HG03175 (cell line): ENCODE data around the gene RSL24D1.

Source experiments
- ATAC-seq: cut with Tn5 transposase; IDR thresholded peaks from one replicate; pipeline ENCODE4 v1.9.1; 2021; ENCODE audit warnings: mild to moderate bottlenecking, moderate library complexity; ENCODE audit not compliant: unreplicated experiment

The RSL24D1 gene

GRCh38 chr15:55196458-55197361, at the start of gene RSL24D1:
Gene RSL24D1, minus strand, starts transcription at chr15:55196941. Its CDS starts 51 bp downstream, at chr15:55196890.
- ATAC-seq = peak; percentile 96

GRCh38 chr15:55245059-55245458, 48.3 kb upstream of the RSL24D1 start:
- ATAC-seq = no peak

- no peak for ATAC-seq
Measured at GRCh38 chr15:55241891-55242290, 45.1 kb upstream of the RSL24D1 start.

GRCh38 chr15:55241186-55241585, 44.4 kb upstream of the RSL24D1 start:
- no peak for ATAC-seq

GRCh38 chr15:55240125-55240760, 43.5 kb upstream of the RSL24D1 start:
- no peak for ATAC-seq

GRCh38 chr15:55239440-55240124, 42.8 kb upstream of the RSL24D1 start:
- no peak for ATAC-seq

GRCh38 chr15:55238877-55239276, 42.1 kb upstream of the RSL24D1 start:
- ATAC-seq = no peak

- ATAC-seq = no peak
Measured at GRCh38 chr15:55237219-55238130, 40.7 kb upstream of the RSL24D1 start.

GRCh38 chr15:55235546-55236036, 38.9 kb upstream of the RSL24D1 start:
- no peak for ATAC-seq

GRCh38 chr15:55234800-55235104, 38.0 kb upstream of the RSL24D1 start:
- ATAC-seq = no peak

- ATAC-seq = no peak
Measured at GRCh38 chr15:55234104-55234799, 37.5 kb upstream of the RSL24D1 start.

- ATAC-seq = no peak
Measured at GRCh38 chr15:55231455-55231854, 34.7 kb upstream of the RSL24D1 start.

- ATAC-seq = no peak
Measured at GRCh38 chr15:55230953-55231352, 34.2 kb upstream of the RSL24D1 start.

- no peak for ATAC-seq
Measured at GRCh38 chr15:55230051-55230670, 33.4 kb upstream of the RSL24D1 start.

- no peak for ATAC-seq
Measured at GRCh38 chr15:55226127-55226526, 29.4 kb upstream of the RSL24D1 start.

- ATAC-seq = no peak
Measured at GRCh38 chr15:55224892-55225291, 28.2 kb upstream of the RSL24D1 start.

- ATAC-seq = peak; percentile 60
Measured at GRCh38 chr15:55222588-55222987, 25.8 kb upstream of the RSL24D1 start.

- ATAC-seq = peak; percentile 63
Measured at GRCh38 chr15:55221090-55222011, 24.6 kb upstream of the RSL24D1 start.
